ENCODE measurements around the gene CD1C. TPM values are rescaled to one million over a fixed set of nuclear protein-coding genes. Genes with fewer than 3 reads are reported as not detected.

CD1C gene
- total and polyA plus RNA-seq, 10 of the 15 experiments (the other 5 are each of a cell fraction or from before 2014, with no cell fraction given), result 0.82 to 19.0 (median 9.2) TPM

- ChIA-PET POLR2A (interaction anchor here (1.3 to 1.4 kb wide), 2 partner anchors 82 to 126 kb away, joined by 3 to 6 read pairs; no protein-coding TSS in a partner anchor), CTCF (interaction anchor here (0.7 to 12.2 kb wide), 39 partner anchors 9 to 743 kb away, joined by 3 to 267 read pairs (median 5); partner anchors contain the start of genes CD1A, CD1C and OR6K3), RAD21 (ENCODE audit: unreplicated experiment) (interaction anchor here (0.6 to 10.6 kb wide), 33 partner anchors 9 to 742 kb away, joined by 3 to 179 read pairs (median 4); partner anchors contain the start of genes CD1A, CD1C and CD1D), SMC1A (ENCODE audit: uncharacterized antibody, unreplicated experiment) (interaction anchor here (0.7 to 6.8 kb wide), 35 partner anchors 19 to 1000 kb away, joined by 3 to 172 read pairs (median 4); partner anchors contain the start of genes AIM2 and CD1C)
- ATAC-seq (peak; percentile 84), FAIRE-seq (no peak), DNase-seq (ENCODE audit: low read depth, low spot score) (no peak)
- H3K79me2 ChIP-seq (ENCODE audit: control insufficient read depth, insufficient read depth, low read length), result no peaks in the 10 kb centered on the region
- peaks cover 5% of the 10 kb centered on the region for H3K4me1 ChIP-seq (ENCODE audit: control insufficient read depth, insufficient read depth, low read length)
- H4K20me1 ChIP-seq (ENCODE audit: control insufficient read depth, insufficient read depth), result no peaks in the 10 kb centered on the region
- no peak overlapping the region for H3K4me3 ChIP-seq
- H3K9me3 ChIP-seq (replicated peaks; ENCODE audit: control insufficient read depth, insufficient read depth, low read length), result no peaks in the 10 kb centered on the region
- 0% methylated on average over 3 of the region's 3 CpGs for WGBS (ENCODE audit: insufficient coverage, insufficient replicate concordance, low lambda C conversion rate, missing lambda C conversion rate)
- intact Hi-C loops (cut with micrococcal nuclease; ENCODE audit: unreplicated experiment), result loop anchor here (1.0 kb wide), 2 partner anchors 83 to 125 kb away; no protein-coding TSS in a partner anchor
- no peak overlapping the region for H2AFZ ChIP-seq (ENCODE audit: control insufficient read depth, low read depth, low read length)
- TF ChIP-seq RAD21 (IDR thresholded peaks at IDR 0.05; ENCODE audit: insufficient read depth, low read depth, low read length), result peak; percentile 80
- peak; percentile 61 to 69 (median 63) for TF ChIP-seq CTCF (IDR thresholded peaks at IDR 0.05 in 2 of 3, conservative IDR thresholded peaks at IDR 0.05 in 1 of 3; ENCODE audit: control insufficient read depth in 2 of 3, extremely low read depth in 1 of 3, insufficient read depth in 1 of 3, low read depth in 3 of 3, low read length in 3 of 3)
- 0 out of 2 replicates have a peak, but pooled peaks have one; percentile 14 for TF ChIP-seq YY1 (IDR thresholded peaks at IDR 0.05; ENCODE audit: low read depth, low read length)
- no peak for TF ChIP-seq ZNF217 (IDR thresholded peaks at IDR 0.05)
- TF ChIP-seq EP300 (IDR thresholded peaks at IDR 0.05; ENCODE audit: borderline replicate concordance in 1 of 2, control insufficient read depth in 1 of 2, low read depth in 2 of 2, low read length in 2 of 2), result no peak
- TF ChIP-seq SMC3 (IDR thresholded peaks at IDR 0.05; ENCODE audit: borderline replicate concordance, low read length), result peak; percentile 82; the same call in 1 of the 2 replicates
- TF ChIP-seq ZNF592 (IDR thresholded peaks at IDR 0.05), result no peak
- TF ChIP-seq IRF4 (IDR thresholded peaks at IDR 0.05; ENCODE audit: low read depth, low read length), result no peak
- H3K27me3 ChIP-seq (replicated peaks in 1 of 2; ENCODE audit: control insufficient read depth in 2 of 2, insufficient read depth in 2 of 2, low read length in 1 of 2), result no peaks in the 10 kb centered on the region
- in situ Hi-C loops (cut with MboI), result loop anchor here (10.0 kb wide), 1 partner anchor 125 kb away; no protein-coding TSS in a partner anchor
- H3K36me3 ChIP-seq (ENCODE audit: control insufficient read depth in 2 of 2, insufficient read depth in 2 of 2, low read length in 1 of 2), result no peaks in the 10 kb centered on the region
- H3K9ac ChIP-seq (ENCODE audit: control insufficient read depth, insufficient read depth, low read length), result no peak overlapping the region
- no TSS peak for BruUV-seq (replicated peaks)
- no peak overlapping the region for H3K27ac ChIP-seq (ENCODE audit: control insufficient read depth, insufficient read depth)
- no peak overlapping the region for H3K4me2 ChIP-seq (ENCODE audit: control insufficient read depth, insufficient read depth)
Measured at GRCh38 chr1:158329733-158330132, 40.0 kb downstream of the CD1C start.

Data from GM12878 (cell line).